Endothelial cell of umbilical vein (primary cell): ENCODE measurements around the gene MS4A10. TPM values are rescaled to one million over a fixed set of nuclear protein-coding genes. Genes with fewer than 3 reads are reported as not detected.

Experiments used
- BruUV-seq: library from RNA; stranded (reverse); fragments of 400-500 nt; replicated peaks from 2 replicates; lab custom pipeline; 2021; lab: Mats Ljungman, UMichigan
- CTCF ChIA-PET: fragments of 300-600, 350-600 bp; sonication (Branson Sonifier 250); formaldehyde crosslinking; loops from one replicate; lab custom pipeline; 2021; ENCODE audit warnings: antibody characterized with exemption, inconsistent platforms; lab: Charles Lee
- POLR2A ChIA-PET: fragments of 300-600, 350-600 bp; sonication (Branson Sonifier 250); formaldehyde crosslinking; loops from one replicate; lab custom pipeline; 2021; ENCODE audit warnings: antibody characterized with exemption, inconsistent platforms; lab: Charles Lee
- DNase-seq: peaks from one replicate; pipeline ENCODE4 v3.0.0-alpha.2; 2011; ENCODE audit warnings: low read depth, low spot score
- FAIRE-seq: peaks from 2 replicates; lab custom pipeline; 2011; peaks lifted over from hg19 to GRCh38; lab: Jason Lieb, UNC
- H2AFZ ChIP-seq: 2 replicates; pipeline ENCODE4 v1.6.0; 2012; ENCODE audit warnings: low read depth, low read length, control low read depth, inconsistent platforms
- H3K27ac ChIP-seq: 2 replicates; pipeline ENCODE4 v1.5.1; 2011; ENCODE audit warnings: low read depth, mild to moderate bottlenecking, control low read depth, low read length, moderate library complexity; ENCODE audit not compliant: insufficient read depth
- H3K27me3 ChIP-seq, 2 experiments: 2 replicates each; pipeline versions ENCODE4 v1.6.0 to v1.6.1; 2011; ENCODE audit warnings: low read length in 2 of 2, mixed read lengths in 1 of 2; ENCODE audit not compliant: control insufficient read depth in 2 of 2, insufficient read depth in 2 of 2
- H3K36me3 ChIP-seq, 2 experiments: 2 replicates in 1 of 2; 3 replicates in 1 of 2; pipeline ENCODE4 v1.5.1; 2011; ENCODE audit warnings: low read length in 2 of 2, mild to moderate bottlenecking in 1 of 2, moderate library complexity in 1 of 2; ENCODE audit not compliant: control insufficient read depth in 2 of 2, insufficient read depth in 2 of 2; ENCODE audit errors: extremely low read depth in 1 of 2
- H3K4me1 ChIP-seq: 3 replicates; pipeline ENCODE4 v1.5.1; 2011; ENCODE audit warnings: mild to moderate bottlenecking, low read length; ENCODE audit not compliant: control insufficient read depth, insufficient read depth; ENCODE audit errors: extremely low read depth
- H3K4me2 ChIP-seq: 2 replicates; pipeline ENCODE4 v1.6.1; 2011; ENCODE audit warnings: low read length, control low read depth, mixed read lengths; ENCODE audit not compliant: insufficient read depth
- H3K4me3 ChIP-seq, 3 experiments: fragments of 200-600 bp in 1 of 3; sonication (generic), shearing (Covaris generic) in 1 of 3; replicated peaks in 1 of 3; 2 replicates each; pipeline ENCODE4 v1.5.1; 2011 to 2016; ENCODE audit warnings: control low read depth in 3 of 3, low read length in 3 of 3, mild to moderate bottlenecking in 2 of 3, inconsistent platforms in 1 of 3, low read depth in 1 of 3, moderate library complexity in 1 of 3; ENCODE audit not compliant: insufficient read depth in 1 of 3
- H3K79me2 ChIP-seq: 2 replicates; pipeline ENCODE4 v1.6.0; 2012; ENCODE audit warnings: low read length, inconsistent platforms; ENCODE audit not compliant: control insufficient read depth, insufficient read depth
- H3K9ac ChIP-seq: replicated peaks from 2 replicates; pipeline ENCODE3; 2011; ENCODE audit warnings: low read length, control low read depth; ENCODE audit not compliant: insufficient read depth; ENCODE audit errors: extremely low read depth
- H3K9me1 ChIP-seq: replicated peaks from 3 replicates; pipeline ENCODE4 v1.6.0; 2011; ENCODE audit warnings: mild to moderate bottlenecking, low read length; ENCODE audit not compliant: control insufficient read depth, insufficient read depth; ENCODE audit errors: extremely low read depth
- H3K9me3 ChIP-seq: replicated peaks from 2 replicates; pipeline ENCODE4 v1.5.1; 2012; ENCODE audit warnings: low read length, inconsistent platforms; ENCODE audit not compliant: control insufficient read depth, insufficient read depth
- H4K20me1 ChIP-seq: replicated peaks from 2 replicates; pipeline ENCODE3; 2011; ENCODE audit warnings: mild to moderate bottlenecking, low read length; ENCODE audit not compliant: control insufficient read depth, insufficient read depth; ENCODE audit errors: extremely low read depth
- EZH2 ChIP-seq: IDR thresholded peaks from 2 replicates; pipeline ENCODE4 v1.6.1; 2012; ENCODE audit warnings: borderline replicate concordance, low read depth, mild to moderate bottlenecking, moderate library complexity, low read length, inconsistent platforms; ENCODE audit not compliant: severe bottlenecking
- FOS ChIP-seq: IDR thresholded peaks from 2 replicates; pipeline ENCODE4 v1.6.1; 2011; ENCODE audit warnings: mild to moderate bottlenecking, low read length, moderate library complexity, borderline replicate concordance; ENCODE audit not compliant: insufficient read depth
- POLR2A ChIP-seq: IDR thresholded peaks from 2 replicates; pipeline ENCODE4 v1.6.1; 2012; ENCODE audit warnings: low read depth, mild to moderate bottlenecking, control low read depth, low read length
- dilution Hi-C: fragments of 300-500 bp; cut with MboI; formaldehyde crosslinking; loops from one replicate; pipeline ENCODE4 v1.15.0; 2019; ENCODE audit warnings: low sequenced_read_pairs; ENCODE audit not compliant: extremely low pct_ligation_motif_present
- intact Hi-C: fragments of 100-400 bp; cut with micrococcal nuclease; formaldehyde crosslinking; loops from one replicate; pipeline ENCODE4 v1.10.0; 2022
- polyA plus RNA-seq, 4 experiments: library from polyadenylated mRNA; depleted of rRNA in 3 of 4; stranded (reverse) in 3 of 4; unstranded in 1 of 4; fragments of >200 nt; gene quantifications; 2 replicates each; pipeline versions ENCODE4 v1.2.1 to v1.2.3, GENCODE V29; 2011 to 2012; ENCODE audit warnings: missing spikeins in 1 of 4
- total RNA-seq: library from RNA; stranded (reverse); gene quantifications from 2 replicates; pipeline ENCODE4 v1.2.3, GENCODE V29; 2021
- TF ChIP-seq, protein P1 (sequence below), 2 donors: IDR thresholded peaks; 1 replicate in 1 of 2; 2 replicates in 1 of 2; pipeline ENCODE4 v1.5.1; 2011; ENCODE audit warnings: low read length in 2 of 2, mild to moderate bottlenecking in 2 of 2, moderate library complexity in 2 of 2, control low read depth in 1 of 2, inconsistent platforms in 1 of 2, low read depth in 1 of 2; ENCODE audit not compliant: insufficient read depth in 1 of 2; ENCODE audit errors: extremely low read depth in 1 of 2

MS4A10 gene
- total and polyA plus RNA-seq, 2 donors (not counting 3 experiments of a cell fraction or from before 2014, with no cell fraction given), result not detected

DNA sequence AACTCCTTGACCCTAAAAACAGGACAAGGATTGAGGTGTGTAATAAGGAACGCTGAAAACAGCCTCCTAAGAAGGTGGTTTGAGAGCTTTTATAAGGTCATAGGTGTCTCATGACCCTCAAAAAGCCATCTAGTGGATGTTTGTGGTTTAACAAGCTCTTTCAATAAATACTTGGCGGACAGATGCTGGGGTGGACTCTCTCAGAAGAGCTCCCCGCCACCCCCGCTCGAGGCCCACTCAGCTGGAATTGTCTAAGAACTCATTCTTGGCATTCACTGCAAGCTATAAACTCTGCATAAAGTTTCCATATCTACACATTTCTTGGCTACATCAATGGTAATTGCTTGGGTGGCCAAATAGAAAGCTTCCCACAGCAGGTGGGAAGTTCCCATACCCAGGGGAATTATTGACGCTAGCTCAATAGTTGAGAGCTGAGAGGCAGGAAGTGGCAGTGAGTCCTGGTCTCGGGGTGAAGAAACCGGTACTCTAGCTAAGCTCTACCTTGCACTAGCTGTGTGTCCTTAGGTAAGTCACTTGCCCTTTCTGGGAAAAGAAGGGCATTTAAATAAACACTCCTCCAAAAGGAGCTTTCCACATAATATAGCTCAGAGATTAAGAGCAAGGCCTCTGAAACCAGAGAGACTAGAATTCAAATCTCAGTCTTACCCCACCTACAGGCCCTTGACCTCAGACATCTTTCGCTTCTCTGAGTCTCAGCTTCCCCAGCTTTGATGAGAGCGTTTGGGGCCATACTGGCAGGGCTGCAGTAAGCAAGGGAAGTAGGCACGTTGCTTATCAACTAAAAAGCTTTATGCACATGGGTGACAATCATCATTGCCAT, 22.1 kb upstream of the MS4A10 start:
- Histone ChIP-seq H3K9me1 (no peaks in the 10 kb centered on the region), H4K20me1 (no peaks in the 10 kb centered on the region), H3K36me3 (no peaks in the 10 kb centered on the region), H3K79me2 (no peaks in the 10 kb centered on the region), H3K9ac (no peak overlapping the region), H3K4me1 (no peaks in the 10 kb centered on the region), H3K4me3 (no peak overlapping the region), H3K27ac (no peak overlapping the region), H3K27me3 (peaks cover 12 to 24% of the 10 kb centered on the region in 2 experiments), H2AFZ (no peak overlapping the region), H3K4me2 (no peak overlapping the region), H3K9me3 (no peaks in the 10 kb centered on the region)
- FAIRE-seq, result no peak
- TF ChIP-seq POLR2A (no peak), FOS (no peak), EZH2 (no peak)
- TF ChIP-seq, protein P1, sequence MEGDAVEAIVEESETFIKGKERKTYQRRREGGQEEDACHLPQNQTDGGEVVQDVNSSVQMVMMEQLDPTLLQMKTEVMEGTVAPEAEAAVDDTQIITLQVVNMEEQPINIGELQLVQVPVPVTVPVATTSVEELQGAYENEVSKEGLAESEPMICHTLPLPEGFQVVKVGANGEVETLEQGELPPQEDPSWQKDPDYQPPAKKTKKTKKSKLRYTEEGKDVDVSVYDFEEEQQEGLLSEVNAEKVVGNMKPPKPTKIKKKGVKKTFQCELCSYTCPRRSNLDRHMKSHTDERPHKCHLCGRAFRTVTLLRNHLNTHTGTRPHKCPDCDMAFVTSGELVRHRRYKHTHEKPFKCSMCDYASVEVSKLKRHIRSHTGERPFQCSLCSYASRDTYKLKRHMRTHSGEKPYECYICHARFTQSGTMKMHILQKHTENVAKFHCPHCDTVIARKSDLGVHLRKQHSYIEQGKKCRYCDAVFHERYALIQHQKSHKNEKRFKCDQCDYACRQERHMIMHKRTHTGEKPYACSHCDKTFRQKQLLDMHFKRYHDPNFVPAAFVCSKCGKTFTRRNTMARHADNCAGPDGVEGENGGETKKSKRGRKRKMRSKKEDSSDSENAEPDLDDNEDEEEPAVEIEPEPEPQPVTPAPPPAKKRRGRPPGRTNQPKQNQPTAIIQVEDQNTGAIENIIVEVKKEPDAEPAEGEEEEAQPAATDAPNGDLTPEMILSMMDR (IDR thresholded peaks at IDR 0.05; ENCODE audit: extremely low read depth in 1 of 2, insufficient read depth in 1 of 2, low read depth in 1 of 2, low read length in 2 of 2), result peak; percentile 6 to 17
- no peak for DNase-seq
- CTCF ChIA-PET, result interaction anchor here (0.8 to 2.5 kb wide), 23 partner anchors 9 to 933 kb away, joined by 3 to 11 read pairs (median 4); partner anchors contain the start of gene PTGDR2
- POLR2A ChIA-PET, result no interaction called here
- intact Hi-C loops (loop anchor here (2.0 to 5.0 kb wide), 2 partner anchors 62 to 496 kb away; no protein-coding TSS in a partner anchor), dilution Hi-C loops (no loop called here)
- no TSS peak for BruUV-seq
